C4-2B (cell line): ENCODE measurements around the gene PRKCB.

ENCODE experiments used
- ZFX ChIP-seq: fragments of 450-650 bp; IDR thresholded peaks from 2 replicates; pipeline ENCODE4 v1.6.1; 2017
- TF ChIP-seq, protein P1 (sequence below): fragments of 450-650 bp; conservative IDR thresholded peaks from 2 replicates; pipeline ENCODE4 v1.5.1; 2017; ENCODE audit warnings: mild to moderate bottlenecking

DNA sequence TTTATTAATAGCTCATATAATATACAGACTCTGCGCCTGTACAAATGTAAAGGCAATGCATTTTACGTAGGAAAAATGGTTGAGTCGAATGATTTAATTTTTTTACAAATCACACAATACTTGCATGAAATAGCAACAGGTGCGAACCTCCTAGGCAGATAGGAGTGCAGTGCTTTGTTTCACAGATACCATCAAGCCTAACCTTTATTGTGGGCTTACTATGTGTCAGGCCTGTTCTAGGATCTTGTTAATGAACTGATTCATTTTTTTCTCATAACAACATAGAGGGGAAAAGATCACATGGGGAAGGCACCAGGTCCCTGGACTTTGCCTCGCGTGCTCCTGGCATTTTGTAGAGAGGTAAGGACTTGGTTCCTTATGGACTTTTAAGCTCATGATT lies 107.8 kb downstream of the PRKCB start:
- TF ChIP-seq, protein P1, sequence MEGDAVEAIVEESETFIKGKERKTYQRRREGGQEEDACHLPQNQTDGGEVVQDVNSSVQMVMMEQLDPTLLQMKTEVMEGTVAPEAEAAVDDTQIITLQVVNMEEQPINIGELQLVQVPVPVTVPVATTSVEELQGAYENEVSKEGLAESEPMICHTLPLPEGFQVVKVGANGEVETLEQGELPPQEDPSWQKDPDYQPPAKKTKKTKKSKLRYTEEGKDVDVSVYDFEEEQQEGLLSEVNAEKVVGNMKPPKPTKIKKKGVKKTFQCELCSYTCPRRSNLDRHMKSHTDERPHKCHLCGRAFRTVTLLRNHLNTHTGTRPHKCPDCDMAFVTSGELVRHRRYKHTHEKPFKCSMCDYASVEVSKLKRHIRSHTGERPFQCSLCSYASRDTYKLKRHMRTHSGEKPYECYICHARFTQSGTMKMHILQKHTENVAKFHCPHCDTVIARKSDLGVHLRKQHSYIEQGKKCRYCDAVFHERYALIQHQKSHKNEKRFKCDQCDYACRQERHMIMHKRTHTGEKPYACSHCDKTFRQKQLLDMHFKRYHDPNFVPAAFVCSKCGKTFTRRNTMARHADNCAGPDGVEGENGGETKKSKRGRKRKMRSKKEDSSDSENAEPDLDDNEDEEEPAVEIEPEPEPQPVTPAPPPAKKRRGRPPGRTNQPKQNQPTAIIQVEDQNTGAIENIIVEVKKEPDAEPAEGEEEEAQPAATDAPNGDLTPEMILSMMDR: no peak
- TF ChIP-seq ZFX: no peak
